IMR-90 (cell line): ENCODE data around the gene THSD7B. TPM values are rescaled to one million over a fixed set of nuclear protein-coding genes. Genes with fewer than 3 reads are reported as not detected.

ENCODE experiments used
- ATAC-seq: fragments of 200-7000 bp; cut with Tn5 transposase; 2 replicates; pipeline ENCODE4 v1.9.1; 2020; ENCODE audit warnings: low read depth, mild to moderate bottlenecking, moderate library complexity
- BruUV-seq: library from RNA; stranded (reverse); fragments of 400-500 nt; replicated peaks from 2 replicates; lab custom pipeline; 2021; lab: Mats Ljungman, UMichigan
- CTCF ChIA-PET: fragments of 300-600 bp; formaldehyde crosslinking; extraction: SDS; loops from one replicate; lab custom pipeline; 2021; ENCODE audit warnings: antibody characterized with exemption; lab: Yijun Ruan, JAX
- POLR2A ChIA-PET: fragments of 300-600 bp; sonication (Branson Sonifier 250); formaldehyde crosslinking; loops from one replicate; lab custom pipeline; 2022; ENCODE audit warnings: antibody characterized with exemption; ENCODE audit not compliant: unreplicated experiment; lab: Charles Lee
- DNase-seq: peaks from one replicate; pipeline ENCODE4 v3.0.0; 2013
- H2AFZ ChIP-seq: replicated peaks from 2 replicates; pipeline ENCODE3; 2013; ENCODE audit warnings: low read length, mild to moderate bottlenecking; ENCODE audit not compliant: poor library complexity
- H2AK5ac ChIP-seq: 2 replicates; pipeline ENCODE4 v1.6.1; 2013; ENCODE audit warnings: low read depth, low read length, inconsistent platforms
- H2AK9ac ChIP-seq: replicated peaks from 2 replicates; pipeline ENCODE3; 2013; ENCODE audit warnings: mild to moderate bottlenecking, low read depth, low read length, moderate library complexity; ENCODE audit not compliant: poor library complexity
- H2BK120ac ChIP-seq: 2 replicates; pipeline ENCODE4 v1.6.1; 2013; ENCODE audit warnings: low read depth, low read length, inconsistent platforms
- H2BK15ac ChIP-seq: 3 replicates; pipeline ENCODE4 v1.6.1; 2013; ENCODE audit warnings: low read depth, low read length, inconsistent platforms
- H2BK20ac ChIP-seq: 2 replicates; pipeline ENCODE4 v1.6.1; 2013; ENCODE audit warnings: low read depth, mild to moderate bottlenecking, inconsistent platforms, low read length, moderate library complexity
- H2BK5ac ChIP-seq: 2 replicates; pipeline ENCODE4 v1.6.1; 2013; ENCODE audit warnings: mild to moderate bottlenecking, low read depth, low read length, inconsistent platforms; ENCODE audit not compliant: poor library complexity, severe bottlenecking
- H3K14ac ChIP-seq: replicated peaks from 2 replicates; pipeline ENCODE4 v1.6.1; 2013; ENCODE audit warnings: low read depth, low read length, inconsistent platforms
- H3K18ac ChIP-seq: 2 replicates; pipeline ENCODE4 v1.6.1; 2013; ENCODE audit warnings: low read depth, low read length, control low read depth
- H3K23ac ChIP-seq: 2 replicates; pipeline ENCODE4 v1.6.1; 2013; ENCODE audit warnings: low read depth, low read length, inconsistent platforms
- H3K27ac ChIP-seq: 2 replicates; pipeline ENCODE4 v1.5.1; 2013; ENCODE audit warnings: mild to moderate bottlenecking, control low read depth, low read length; ENCODE audit not compliant: insufficient read depth
- H3K27me3 ChIP-seq: 2 replicates; pipeline ENCODE4 v1.6.1; 2013; ENCODE audit warnings: low read length; ENCODE audit not compliant: control insufficient read depth, insufficient read depth
- H3K36me3 ChIP-seq: 2 replicates; pipeline ENCODE4 v1.6.1; 2013; ENCODE audit warnings: low read length, mixed read lengths; ENCODE audit not compliant: control insufficient read depth, insufficient read depth
- H3K4ac ChIP-seq: 2 replicates; pipeline ENCODE4 v1.6.1; 2013; ENCODE audit warnings: low read depth, low read length, inconsistent platforms
- H3K4me1 ChIP-seq: 2 replicates; pipeline ENCODE4 v1.6.1; 2013; ENCODE audit warnings: low read length, mixed read lengths; ENCODE audit not compliant: control insufficient read depth, insufficient read depth
- H3K4me2 ChIP-seq: 2 replicates; pipeline ENCODE4 v1.6.1; 2013; ENCODE audit warnings: low read depth, mild to moderate bottlenecking, control low read depth, low read length, moderate library complexity
- H3K4me3 ChIP-seq: 2 replicates; pipeline ENCODE4 v1.5.1; 2013; ENCODE audit warnings: low read depth, mild to moderate bottlenecking, control low read depth, low read length, moderate library complexity; ENCODE audit not compliant: insufficient read depth
- H3K56ac ChIP-seq: 2 replicates; pipeline ENCODE4 v1.6.1; 2013; ENCODE audit warnings: low read length, inconsistent platforms; ENCODE audit not compliant: insufficient read depth; ENCODE audit errors: extremely low read depth
- H3K79me1 ChIP-seq, 2 experiments: 2 replicates each; pipeline ENCODE4 v1.6.1; 2013; ENCODE audit warnings: low read length in 2 of 2, inconsistent platforms in 1 of 2, low read depth in 1 of 2
- H3K9ac ChIP-seq: 2 replicates; pipeline ENCODE4 v1.6.1; 2013; ENCODE audit warnings: low read depth, low read length, control low read depth
- H3K9me1 ChIP-seq: 2 replicates; pipeline ENCODE4 v1.6.1; 2013; ENCODE audit warnings: low read length, inconsistent platforms; ENCODE audit not compliant: insufficient read depth
- H3K9me3 ChIP-seq: 2 replicates; pipeline ENCODE4 v1.6.1; 2013; ENCODE audit warnings: low read length; ENCODE audit not compliant: control insufficient read depth, insufficient read depth
- H4K20me1 ChIP-seq: 2 replicates; pipeline ENCODE4 v1.6.1; 2013; ENCODE audit warnings: low read length, inconsistent platforms; ENCODE audit not compliant: insufficient read depth
- H4K5ac ChIP-seq: 2 replicates; pipeline ENCODE4 v1.6.1; 2013; ENCODE audit warnings: mild to moderate bottlenecking, low read depth, low read length, control low read depth
- H4K8ac ChIP-seq, 2 experiments: 2 replicates each; pipeline ENCODE4 v1.6.1; 2013; ENCODE audit warnings: low read depth in 2 of 2, low read length in 2 of 2, control low read depth in 1 of 2, inconsistent platforms in 1 of 2
- H4K91ac ChIP-seq: 2 replicates; pipeline ENCODE4 v1.6.1; 2013; ENCODE audit warnings: low read depth, low read length, inconsistent platforms; ENCODE audit not compliant: insufficient read depth
- BHLHE40 ChIP-seq: fragments of 150-350 bp; IDR thresholded peaks from 2 replicates; pipeline ENCODE4 v1.6.1; 2016; ENCODE audit warnings: mild to moderate bottlenecking, low read depth, low read length
- CEBPB ChIP-seq: IDR thresholded peaks from 2 replicates; pipeline ENCODE4 v1.6.1; 2012; ENCODE audit warnings: low read depth, low read length, improper control_type of control experiment
- CHD1 ChIP-seq: IDR thresholded peaks from 2 replicates; pipeline ENCODE4 v1.6.1; 2012; ENCODE audit warnings: low read depth, low read length, improper control_type of control experiment
- CTCF ChIP-seq: conservative IDR thresholded peaks from 2 replicates; pipeline ENCODE4 v1.5.1; 2012; ENCODE audit warnings: mild to moderate bottlenecking, low read depth, low read length, improper control_type of control experiment
- MAFK ChIP-seq: IDR thresholded peaks from 2 replicates; pipeline ENCODE4 v1.6.1; 2012; ENCODE audit warnings: low read depth, low read length, improper control_type of control experiment
- POLR2A ChIP-seq: IDR thresholded peaks from 2 replicates; pipeline ENCODE4 v1.6.1; 2012; ENCODE audit warnings: mild to moderate bottlenecking, low read depth, low read length
- RAD21 ChIP-seq: IDR thresholded peaks from 2 replicates; pipeline ENCODE4 v1.6.1; 2012; ENCODE audit warnings: low read length, improper control_type of control experiment
- RCOR1 ChIP-seq: IDR thresholded peaks from 2 replicates; pipeline ENCODE4 v1.6.1; 2012; ENCODE audit warnings: mild to moderate bottlenecking, low read length, improper control_type of control experiment; ENCODE audit not compliant: insufficient replicate concordance
- SMC3 ChIP-seq: fragments of 150-350 bp; IDR thresholded peaks from 2 replicates; pipeline ENCODE4 v1.6.1; 2016; ENCODE audit warnings: low read depth, mild to moderate bottlenecking, antibody characterized with exemption, low read length, moderate library complexity
- WGBS, 2 experiments: methylation state at CpG; one replicate each; pipeline versions ENCODE4 v1.1.5 to v1.1.7; 2013; ENCODE audit warnings: missing lambda C conversion rate in 2 of 2; ENCODE audit not compliant: insufficient read length in 1 of 2; ENCODE audit errors: extremely low coverage in 2 of 2; 5-methylcytosine and 5-hydroxymethylcytosine counted together
- dilution Hi-C: fragments of 300-500 bp; cut with HindIII; formaldehyde crosslinking; loops from one replicate; pipeline ENCODE4 v1.14.3; 2018; ENCODE audit warnings: low sequenced_read_pairs; ENCODE audit not compliant: unreplicated experiment
- in situ Hi-C: fragments of 300-500 bp; cut with MboI; formaldehyde crosslinking; loops from 3 replicates; pipeline ENCODE4 v1.14.3; 2019; ENCODE audit warnings: low sequenced_read_pairs, inconsistent platforms, mixed read lengths
- intact Hi-C: fragments of 100-400 bp; cut with micrococcal nuclease; formaldehyde crosslinking; loops from 2 replicates; pipeline ENCODE4 v1.10.0; 2022
- polyA plus RNA-seq, 3 experiments: library from polyadenylated mRNA; depleted of rRNA; stranded (reverse); fragments of >200 nt; gene quantifications; 2 replicates each; pipeline ENCODE4 v1.2.3, GENCODE V29; 2012; ENCODE audit warnings: low replicate concordance in 1 of 3
- total RNA-seq: library from RNA; depleted of rRNA; stranded (reverse); fragments of >200 nt; gene quantifications from 2 replicates; pipeline ENCODE4 v1.2.3, GENCODE V29; 2012

The THSD7B gene
- total and polyA plus RNA-seq, 2 of the 4 experiments (the other 2 are of a cell fraction), result not detected

- H3K36me3 ChIP-seq, result no peaks in the 10 kb centered on the region
- H2BK20ac ChIP-seq, result no peak overlapping the region
- H4K5ac ChIP-seq, result no peak overlapping the region
- no peak overlapping the region for H3K14ac ChIP-seq
- no peak overlapping the region for H3K4me2 ChIP-seq
- intact Hi-C loops, result no loop called here
- dilution Hi-C loops, result no loop called here
- H3K18ac ChIP-seq, result no peak overlapping the region
- H2AK5ac ChIP-seq, result no peak overlapping the region
- no peak for TF ChIP-seq RCOR1
- TF ChIP-seq CHD1, result no peak
- no peak for TF ChIP-seq MAFK
- no peak for TF ChIP-seq CEBPB
- TF ChIP-seq SMC3, result no peak
- no peak for TF ChIP-seq BHLHE40
- no peak for TF ChIP-seq RAD21
- no peak for TF ChIP-seq CTCF
- TF ChIP-seq POLR2A, result no peak
- no peak overlapping the region for H3K23ac ChIP-seq
- H2AFZ ChIP-seq, result no peak overlapping the region
- no peak overlapping the region for H3K27ac ChIP-seq
- no peaks in the 10 kb centered on the region for H3K9me1 ChIP-seq
- DNase-seq (no peak), ATAC-seq (no peak)
- H2BK5ac ChIP-seq, result no peak overlapping the region
- in situ Hi-C loops, result no loop called here
- BruUV-seq, result no TSS peak
- no peak overlapping the region for H4K8ac ChIP-seq
- CTCF ChIA-PET, result no interaction called here
- no peak overlapping the region for H2BK15ac ChIP-seq
- no peak overlapping the region for H2AK9ac ChIP-seq
- no peaks in the 10 kb centered on the region for H3K27me3 ChIP-seq
- no peaks in the 10 kb centered on the region for H3K79me1 ChIP-seq
- H3K4me3 ChIP-seq, result no peak overlapping the region
- no peaks in the 10 kb centered on the region for H3K4me1 ChIP-seq
- H4K91ac ChIP-seq, result no peak overlapping the region
- H3K4ac ChIP-seq, result no peak overlapping the region
- no peaks in the 10 kb centered on the region for H4K20me1 ChIP-seq
- no peak overlapping the region for H2BK120ac ChIP-seq
- no peak overlapping the region for H3K9ac ChIP-seq
- 0% methylated on average over 1 of the region's 4 CpGs; no CpG with 5 or more reads in 1 of the 2 experiments for WGBS, 2 experiments
- no peak overlapping the region for H3K56ac ChIP-seq
- POLR2A ChIA-PET, result no interaction called here
- peaks cover 7% of the 10 kb centered on the region for H3K9me3 ChIP-seq
Observed at GRCh38 chr2:136863874-136864273, 98.5 kb downstream of the THSD7B start.
